ENCODE measurements around the gene BHLHA9. TPM values are rescaled to one million over a fixed set of nuclear protein-coding genes. Genes with fewer than 3 reads are reported as not detected.

Gene BHLHA9
- total and polyA plus RNA-seq, 9 of the 15 experiments (the other 6 are each of a cell fraction or from before 2014, with no cell fraction given): not detected

- TF ChIP-seq ZBTB40 (IDR thresholded peaks at IDR 0.05): no peak
- no peak for TF ChIP-seq ZBTB40 (CRISPR knock-in tag; IDR thresholded peaks at IDR 0.05)
Measured at GRCh38 chr17:1227365-1227764, 42.9 kb upstream of the BHLHA9 start (continued).

Measured in K562 (cell line).